ENCODE results near the gene LRRC18.

Gene LRRC18

GRCh38 chr10:48884179-48885045 lies 55.2 kb downstream of the LRRC18 start:
- no peak for DNase-seq (ENCODE audit: low read depth in 1 of 2, low spot score in 1 of 2)
- no peaks in the 10 kb centered on the region for H3K27me3 ChIP-seq (ENCODE audit: insufficient read depth, poor library complexity, severe bottlenecking)
- H3K27ac ChIP-seq (replicated peaks) = no peak overlapping the region
- no peak overlapping the region for H3K4me3 ChIP-seq (replicated peaks; ENCODE audit: insufficient read depth, low read length)
- TF ChIP-seq POLR2AphosphoS5 (IDR thresholded peaks at IDR 0.05; ENCODE audit: low read depth) = no peak
- no peak for TF ChIP-seq CTCF (IDR thresholded peaks at IDR 0.05; ENCODE audit: insufficient read depth, low read length)
- TF ChIP-seq REST (IDR thresholded peaks at IDR 0.05; ENCODE audit: insufficient replicate concordance, low read depth) = no peak
- no peak for TF ChIP-seq GABPA (IDR thresholded peaks at IDR 0.05; ENCODE audit: low read depth)
- TF ChIP-seq SPI1 (IDR thresholded peaks at IDR 0.05; ENCODE audit: borderline replicate concordance, low read depth) = no peak

GRCh38 chr10:48883701-48884100 lies 55.9 kb downstream of the LRRC18 start:
- no peak for TF ChIP-seq POLR2AphosphoS5 (IDR thresholded peaks at IDR 0.05; ENCODE audit: low read depth)
- no peak for TF ChIP-seq SPI1 (IDR thresholded peaks at IDR 0.05; ENCODE audit: borderline replicate concordance, low read depth)
- no peak for TF ChIP-seq REST (IDR thresholded peaks at IDR 0.05; ENCODE audit: insufficient replicate concordance, low read depth)
- TF ChIP-seq GABPA (IDR thresholded peaks at IDR 0.05; ENCODE audit: low read depth) = no peak
- no peak for TF ChIP-seq CTCF (IDR thresholded peaks at IDR 0.05; ENCODE audit: insufficient read depth, low read length)
- DNase-seq (ENCODE audit: low read depth in 1 of 2, low spot score in 1 of 2) = no peak
- Histone ChIP-seq H3K4me3 (replicated peaks; ENCODE audit: insufficient read depth, low read length) (no peak overlapping the region), H3K27me3 (ENCODE audit: insufficient read depth, poor library complexity, severe bottlenecking) (no peaks in the 10 kb centered on the region), H3K27ac (replicated peaks) (no peak overlapping the region)

GRCh38 chr10:48882881-48883280 lies 56.8 kb downstream of the LRRC18 start:
- H3K27ac ChIP-seq (replicated peaks) = no peak overlapping the region
- TF ChIP-seq SPI1 (IDR thresholded peaks at IDR 0.05; ENCODE audit: borderline replicate concordance, low read depth) (no peak), GABPA (IDR thresholded peaks at IDR 0.05; ENCODE audit: low read depth) (no peak), REST (IDR thresholded peaks at IDR 0.05; ENCODE audit: insufficient replicate concordance, low read depth) (no peak), POLR2AphosphoS5 (IDR thresholded peaks at IDR 0.05; ENCODE audit: low read depth) (no peak), CTCF (IDR thresholded peaks at IDR 0.05; ENCODE audit: insufficient read depth, low read length) (no peak)
- H3K27me3 ChIP-seq (ENCODE audit: insufficient read depth, poor library complexity, severe bottlenecking) = no peaks in the 10 kb centered on the region
- DNase-seq (ENCODE audit: low read depth in 1 of 2, low spot score in 1 of 2) = no peak
- no peak overlapping the region for H3K4me3 ChIP-seq (replicated peaks; ENCODE audit: insufficient read depth, low read length)

Data from HL-60 (cell line).